Astrocyte of the hippocampus (primary cell): ENCODE data around the gene NHSL2.

ENCODE experiments used
- DNase-seq: peaks from one replicate; pipeline ENCODE4 v3.0.0; 2011; ENCODE audit warnings: low read depth, low spot score

Gene NHSL2

DNA sequence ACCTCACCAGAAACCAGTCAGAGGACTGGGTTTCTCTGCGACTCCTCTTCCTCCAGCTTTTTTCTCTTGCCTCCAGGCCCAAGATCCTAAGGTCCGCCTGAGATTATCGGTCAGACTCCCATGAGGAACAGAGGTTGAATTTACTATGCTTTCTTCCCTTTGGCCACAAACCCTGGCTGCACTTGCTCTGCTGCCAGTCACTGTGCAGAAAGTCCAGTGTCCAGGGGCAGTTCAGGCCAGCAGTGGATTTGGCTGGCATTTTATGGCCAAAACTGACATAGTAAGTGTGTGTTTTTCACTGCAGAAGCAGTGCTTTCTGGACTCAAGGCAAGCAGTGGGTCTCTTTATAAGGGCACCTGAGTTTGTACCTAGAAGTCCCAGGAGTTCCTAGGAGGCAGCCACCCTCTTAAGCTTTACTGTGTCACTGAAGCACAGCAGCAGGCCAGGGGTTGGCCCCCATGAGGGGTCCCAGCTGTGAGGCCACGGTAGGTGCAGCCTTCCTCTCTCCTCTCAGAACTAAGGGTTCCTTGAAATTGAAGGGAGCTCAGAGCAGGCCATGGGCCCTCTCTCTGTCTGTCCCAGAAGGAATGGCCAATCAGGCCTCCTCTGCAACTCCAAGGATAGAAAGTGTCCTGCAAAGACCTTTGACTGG is 217.7 kb downstream of the NHSL2 start:
- DNase-seq = no peak

DNA sequence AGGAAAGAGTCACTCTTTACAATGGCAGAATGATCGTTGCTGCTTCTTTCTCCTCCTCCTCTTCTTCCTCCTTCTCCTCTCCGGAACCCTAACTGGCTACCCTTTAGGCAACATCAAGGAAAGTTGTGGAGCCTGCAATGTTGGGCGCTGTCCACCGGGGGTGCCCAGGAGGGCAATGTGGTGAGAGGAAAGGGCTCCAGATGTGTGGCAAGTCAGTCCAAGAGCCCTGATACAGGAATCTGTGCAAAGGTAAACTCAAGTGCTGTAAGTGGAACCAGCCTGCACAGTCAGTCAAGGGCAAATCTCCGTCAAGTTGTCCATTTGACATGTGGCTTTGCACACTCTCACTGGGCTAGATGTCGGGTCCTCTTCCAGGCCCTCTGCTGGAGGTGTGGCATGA is 218.2 kb downstream of the NHSL2 start:
- no peak for DNase-seq

DNA sequence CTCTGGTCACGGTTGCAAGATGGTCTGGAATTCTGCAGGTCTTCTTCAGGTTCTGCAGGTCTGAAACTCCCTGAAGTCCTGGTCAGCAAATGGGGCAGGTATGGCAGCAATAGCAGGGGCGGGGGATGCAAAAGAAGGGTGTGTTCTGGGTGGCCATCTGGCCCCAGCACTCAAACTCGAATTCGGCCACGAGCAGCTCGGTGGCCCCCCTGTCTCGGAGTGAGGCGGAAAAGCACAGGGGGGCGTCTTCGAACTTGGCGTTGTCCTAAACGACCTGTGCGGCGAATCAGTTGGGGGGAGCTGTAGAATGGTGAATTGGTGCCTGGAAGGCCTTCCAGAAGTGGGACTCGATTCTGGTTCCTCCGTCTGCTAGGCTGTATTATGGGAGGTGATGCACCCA is 219.0 kb downstream of the NHSL2 start:
- no peak for DNase-seq

GRCh38 chrX:72130156-72130761 is 219.6 kb downstream of the NHSL2 start:
- no peak for DNase-seq

DNA sequence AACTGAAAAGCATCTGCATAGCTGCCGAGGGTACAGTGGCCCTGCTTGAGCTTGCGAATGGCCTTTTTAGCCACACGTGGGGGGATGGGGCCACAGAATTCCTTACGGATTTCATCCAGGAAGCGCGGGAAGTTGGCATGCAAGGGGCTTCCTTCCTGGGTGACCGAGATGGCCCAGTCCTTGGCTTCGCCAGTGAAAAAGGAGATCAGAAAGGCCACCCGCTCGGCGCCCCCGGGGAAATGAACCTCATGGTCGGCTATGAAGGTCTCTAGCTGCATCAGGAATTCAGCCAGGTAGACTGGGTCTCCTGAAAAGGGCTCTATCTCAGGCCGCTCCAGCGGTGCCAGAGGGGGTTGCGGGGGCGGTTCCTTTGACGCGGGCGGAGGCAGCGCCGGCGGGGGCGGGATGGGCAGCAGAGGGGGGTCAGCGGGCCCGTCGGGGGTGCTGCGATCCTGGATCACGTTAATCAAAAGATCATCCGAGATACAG is 220.2 kb downstream of the NHSL2 start:
- DNase-seq = no peak

GRCh38 chrX:72131317-72132294 is 221.0 kb downstream of the NHSL2 start, which contains the start of gene RTL5:
TSS of gene RTL5 (minus strand) at chrX:72131915.
- peak; percentile 93 for DNase-seq

GRCh38 chrX:72132456-72132855 is 221.8 kb downstream of the NHSL2 start:
- DNase-seq = no peak

DNA sequence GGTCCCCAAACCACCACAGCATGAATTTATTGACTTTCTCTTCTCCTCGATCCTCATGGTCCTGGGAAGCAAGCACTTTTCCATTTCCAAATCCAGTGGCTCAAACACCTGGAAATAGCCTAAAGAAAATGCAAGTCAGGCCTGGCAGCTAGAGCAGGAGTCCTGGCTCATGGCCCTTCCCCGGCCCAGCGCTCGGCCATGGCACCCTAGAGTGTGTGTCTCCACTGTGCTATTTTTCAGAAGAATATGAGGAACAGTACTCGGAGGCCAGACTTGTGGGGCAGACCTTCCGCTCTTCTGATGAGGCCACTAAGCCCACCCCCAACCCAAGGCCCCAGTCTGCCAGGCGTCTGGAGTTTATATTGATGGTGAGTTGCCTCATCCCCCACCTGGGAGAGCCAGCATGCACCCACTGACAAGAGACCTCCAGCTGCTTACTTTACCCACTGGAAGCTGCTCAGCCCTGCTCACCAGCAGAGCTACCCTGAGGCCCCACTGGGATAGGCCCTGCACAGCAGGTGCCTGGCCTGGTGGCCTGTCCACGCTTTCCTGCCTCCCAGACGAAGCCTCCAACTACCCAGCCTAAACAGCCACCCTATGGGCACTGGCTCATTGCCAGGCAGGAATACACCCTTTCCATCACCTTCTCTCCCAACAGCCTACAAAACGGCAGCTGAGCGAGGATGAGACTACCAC is 223.4 kb downstream of the NHSL2 start:
- DNase-seq = no peak

GRCh38 chrX:72137846-72138495 is 227.3 kb downstream of the NHSL2 start:
- no peak for DNase-seq

DNA sequence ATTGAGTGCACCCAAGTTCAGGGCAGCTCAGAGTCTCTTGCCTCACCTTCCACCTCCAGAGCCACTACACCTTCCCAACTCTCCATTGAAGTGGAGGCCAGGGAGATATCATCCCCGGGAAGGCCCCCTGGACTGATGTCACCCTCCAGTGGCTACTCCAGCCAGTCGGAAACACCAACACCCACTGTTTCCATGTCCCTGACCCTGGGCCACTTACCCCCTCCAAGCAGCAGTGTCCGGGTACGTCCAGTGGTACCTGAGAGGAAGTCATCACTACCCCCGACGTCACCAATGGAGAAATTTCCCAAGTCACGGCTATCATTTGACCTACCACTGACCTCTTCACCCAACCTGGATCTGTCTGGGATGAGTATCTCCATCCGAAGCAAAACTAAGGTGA is 228.9 kb downstream of the NHSL2 start:
- no peak for DNase-seq

DNA sequence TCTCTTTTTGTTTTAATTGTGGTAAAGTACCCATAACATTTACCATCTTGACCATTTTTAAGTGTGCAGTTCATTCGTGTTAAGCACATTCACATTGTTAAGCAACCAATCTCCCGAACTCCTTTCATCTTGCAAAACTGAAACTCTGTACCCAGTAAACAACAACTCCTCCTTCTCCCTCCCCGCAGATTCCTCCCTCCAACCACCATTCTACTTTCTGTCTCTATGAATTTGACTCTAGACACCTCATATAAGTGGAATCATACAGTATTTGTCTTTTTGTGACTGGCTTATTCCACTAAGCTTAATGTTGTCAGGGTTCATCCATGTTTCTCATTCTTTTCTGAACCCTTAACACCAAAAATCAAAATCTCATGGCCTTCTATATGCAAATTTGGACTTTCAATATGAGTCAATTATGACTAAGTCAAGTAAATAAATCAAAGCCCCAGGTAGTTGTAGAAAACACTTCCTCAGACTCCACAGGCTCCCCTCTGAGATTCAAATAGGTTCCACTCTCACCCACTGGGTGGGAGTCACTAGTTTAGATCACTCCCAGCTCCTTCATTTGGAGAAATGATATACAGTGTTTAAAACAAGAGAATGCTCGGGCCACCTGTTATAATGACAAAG is 230.8 kb downstream of the NHSL2 start:
- DNase-seq = no peak

DNA sequence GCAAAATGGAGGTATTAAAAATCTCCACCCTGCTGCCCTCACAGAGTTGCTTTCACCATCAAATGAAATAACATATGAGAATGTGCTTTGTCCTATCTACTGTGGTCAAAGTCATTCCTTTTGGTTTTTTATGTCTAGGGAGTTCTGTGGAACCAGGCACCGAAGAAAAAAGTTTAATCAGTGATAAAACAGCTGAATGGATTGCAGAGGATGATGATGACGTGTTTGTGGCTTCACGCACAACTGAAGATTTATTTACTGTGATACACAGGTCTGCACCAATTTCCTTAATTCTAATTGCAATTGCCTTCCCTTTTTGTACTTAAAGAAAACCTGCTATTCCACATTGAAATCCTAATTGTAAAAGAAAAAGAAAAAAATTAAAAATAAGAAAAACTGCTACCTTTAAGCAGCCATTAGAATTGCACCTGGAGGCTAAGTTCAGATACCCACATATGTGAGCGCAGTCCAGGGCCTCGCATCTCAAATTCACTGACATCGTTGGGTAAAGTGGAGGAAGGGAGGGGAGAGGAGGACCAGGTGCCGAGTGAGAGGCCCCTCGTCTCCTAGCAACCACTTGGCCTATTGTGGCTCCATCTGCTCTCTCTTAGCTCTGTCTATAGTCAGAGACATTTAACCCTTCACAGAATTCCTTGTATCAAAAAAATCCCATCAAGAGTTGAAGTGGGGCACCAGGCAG is 231.6 kb downstream of the NHSL2 start:
- peak; percentile 21 for DNase-seq

- no peak for DNase-seq
Measured at GRCh38 chrX:72142794-72143608, 232.4 kb downstream of the NHSL2 start.

GRCh38 chrX:72143609-72143907 is 232.9 kb downstream of the NHSL2 start:
- no peak for DNase-seq

GRCh38 chrX:72145181-72145580 is 234.5 kb downstream of the NHSL2 start:
- DNase-seq = no peak

DNA sequence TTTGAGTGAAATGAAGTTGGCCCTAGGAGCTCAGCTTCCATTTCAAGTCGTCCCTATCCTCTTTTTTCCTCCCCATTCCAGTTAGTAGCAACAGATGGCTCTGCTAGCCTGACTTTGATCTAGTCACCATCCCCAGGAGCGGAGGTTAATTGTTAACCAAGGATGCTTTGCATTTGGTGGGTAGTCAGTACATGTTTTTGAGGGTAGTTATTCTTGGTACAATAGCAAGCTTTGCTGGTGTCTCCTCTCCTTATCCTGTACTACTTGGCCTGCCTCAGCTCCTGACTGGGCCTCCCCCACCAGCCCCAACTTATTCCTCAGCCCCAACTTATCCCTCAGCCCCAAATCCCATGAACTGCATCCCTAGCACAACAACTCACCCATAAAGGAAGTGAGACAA is 235.9 kb downstream of the NHSL2 start:
- no peak for DNase-seq

DNA sequence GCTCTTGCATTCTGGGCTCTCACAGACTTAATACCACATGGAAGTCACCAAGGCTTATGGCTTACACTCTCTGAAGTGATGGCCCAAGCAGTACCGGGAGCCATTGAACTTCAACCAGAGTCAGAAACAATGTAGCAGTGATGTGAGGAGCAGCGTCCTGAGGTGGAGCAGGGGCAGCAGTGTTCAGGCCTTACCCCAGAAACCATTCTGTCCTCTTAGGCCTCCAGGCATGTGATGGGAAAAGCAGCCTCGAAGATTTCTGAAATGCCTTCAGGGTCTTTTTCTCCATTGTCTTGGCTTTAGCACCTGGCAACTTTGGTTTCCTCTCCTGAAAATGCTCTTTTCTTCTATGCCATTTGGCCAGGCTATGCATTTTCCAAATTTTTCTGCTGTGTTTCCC is 248.1 kb downstream of the NHSL2 start:
- no peak for DNase-seq

DNA sequence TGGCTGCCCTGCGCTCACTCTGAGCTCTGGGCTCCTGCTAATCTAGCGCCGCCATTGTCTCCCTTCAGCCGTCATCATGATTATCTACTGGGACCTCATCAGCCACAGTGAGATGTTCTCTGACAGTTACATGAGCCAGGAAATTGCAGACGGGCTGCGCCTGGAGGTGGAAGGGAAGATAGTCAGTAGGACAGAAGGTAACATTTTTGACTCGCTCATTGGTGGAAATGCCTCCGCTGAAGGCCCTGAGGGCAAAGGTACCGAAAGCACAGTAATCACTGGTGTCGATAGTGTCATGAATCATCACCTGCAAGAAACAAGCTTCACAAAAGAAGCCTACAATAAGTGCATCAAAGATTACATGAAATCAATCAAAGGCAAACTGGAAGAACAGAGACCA is 249.1 kb downstream of the NHSL2 start:
- no peak for DNase-seq

GRCh38 chrX:72165551-72165950 is 254.9 kb downstream of the NHSL2 start:
- no peak for DNase-seq
